ENCODE data around the gene ING4. TPM values are rescaled to one million over a fixed set of nuclear protein-coding genes. Genes with fewer than 3 reads are reported as not detected.

The ING4 gene
- total RNA-seq, 3 donors from 2014 or later (not counting 1 experiment from before 2014, with no cell fraction given): 29.9 to 40.9 (median 30.2) TPM

DNA sequence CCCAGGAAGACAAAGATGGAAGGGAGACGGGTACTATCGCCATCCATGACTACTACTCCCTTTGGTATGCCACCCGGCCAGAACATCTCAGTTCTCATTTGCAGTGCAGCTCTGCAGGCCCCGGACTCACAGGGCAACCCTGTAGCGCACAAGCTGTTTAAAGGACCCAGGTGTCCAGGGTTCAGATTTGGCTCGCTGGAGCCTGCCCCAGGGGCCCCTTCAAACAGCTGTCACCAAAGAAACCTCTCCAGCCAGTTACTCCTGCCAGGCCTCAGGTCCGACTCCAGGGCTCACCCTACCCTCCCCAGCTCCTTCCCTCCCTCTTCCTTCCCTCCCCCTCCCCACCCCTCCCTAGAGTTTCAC, 50.3 kb downstream of the ING4 start:
- H3K4me3 ChIP-seq (ENCODE audit: low read length): no peak overlapping the region
- no peaks in the 10 kb centered on the region for H3K9me3 ChIP-seq (ENCODE audit: control insufficient read depth, insufficient read depth, low read length)
- H3K27me3 ChIP-seq (ENCODE audit: control insufficient read depth, insufficient read depth, low read length): no peaks in the 10 kb centered on the region
- ATAC-seq (no peak), DNase-seq (no peak)
- peak overlapping the region; percentile 90 to 94 for H3K27ac Mint-ChIP-seq
- peaks cover 42% of the 10 kb centered on the region for H3K4me1 ChIP-seq (ENCODE audit: control insufficient read depth, insufficient read depth, low read length)
- intact Hi-C loops (cut with micrococcal nuclease): loop anchor here (1.0 kb wide), 1 partner anchor 51 kb away; the partner anchor contains the start of gene ING4
- H3K4me3 Mint-ChIP-seq: peak overlapping the region; percentile 61
- no peaks in the 10 kb centered on the region for H3K36me3 Mint-ChIP-seq
- no peaks in the 10 kb centered on the region for H3K27me3 Mint-ChIP-seq (ENCODE audit: low read depth in 2 of 2)
- 35% methylated on average over 7 of the region's 7 CpGs for WGBS (ENCODE audit: insufficient coverage)
- H3K9me3 Mint-ChIP-seq: no peaks in the 10 kb centered on the region
- peaks cover 21 to 42% of the 10 kb centered on the region in 2 donors for H3K4me1 Mint-ChIP-seq
- TF ChIP-seq, protein P1, sequence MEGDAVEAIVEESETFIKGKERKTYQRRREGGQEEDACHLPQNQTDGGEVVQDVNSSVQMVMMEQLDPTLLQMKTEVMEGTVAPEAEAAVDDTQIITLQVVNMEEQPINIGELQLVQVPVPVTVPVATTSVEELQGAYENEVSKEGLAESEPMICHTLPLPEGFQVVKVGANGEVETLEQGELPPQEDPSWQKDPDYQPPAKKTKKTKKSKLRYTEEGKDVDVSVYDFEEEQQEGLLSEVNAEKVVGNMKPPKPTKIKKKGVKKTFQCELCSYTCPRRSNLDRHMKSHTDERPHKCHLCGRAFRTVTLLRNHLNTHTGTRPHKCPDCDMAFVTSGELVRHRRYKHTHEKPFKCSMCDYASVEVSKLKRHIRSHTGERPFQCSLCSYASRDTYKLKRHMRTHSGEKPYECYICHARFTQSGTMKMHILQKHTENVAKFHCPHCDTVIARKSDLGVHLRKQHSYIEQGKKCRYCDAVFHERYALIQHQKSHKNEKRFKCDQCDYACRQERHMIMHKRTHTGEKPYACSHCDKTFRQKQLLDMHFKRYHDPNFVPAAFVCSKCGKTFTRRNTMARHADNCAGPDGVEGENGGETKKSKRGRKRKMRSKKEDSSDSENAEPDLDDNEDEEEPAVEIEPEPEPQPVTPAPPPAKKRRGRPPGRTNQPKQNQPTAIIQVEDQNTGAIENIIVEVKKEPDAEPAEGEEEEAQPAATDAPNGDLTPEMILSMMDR (IDR thresholded peaks at IDR 0.05): no peak
- H3K27ac ChIP-seq (ENCODE audit: low read length): peak overlapping the region; percentile 83
- no peaks in the 10 kb centered on the region for H3K36me3 ChIP-seq (ENCODE audit: control insufficient read depth, insufficient read depth, low read length)

DNA sequence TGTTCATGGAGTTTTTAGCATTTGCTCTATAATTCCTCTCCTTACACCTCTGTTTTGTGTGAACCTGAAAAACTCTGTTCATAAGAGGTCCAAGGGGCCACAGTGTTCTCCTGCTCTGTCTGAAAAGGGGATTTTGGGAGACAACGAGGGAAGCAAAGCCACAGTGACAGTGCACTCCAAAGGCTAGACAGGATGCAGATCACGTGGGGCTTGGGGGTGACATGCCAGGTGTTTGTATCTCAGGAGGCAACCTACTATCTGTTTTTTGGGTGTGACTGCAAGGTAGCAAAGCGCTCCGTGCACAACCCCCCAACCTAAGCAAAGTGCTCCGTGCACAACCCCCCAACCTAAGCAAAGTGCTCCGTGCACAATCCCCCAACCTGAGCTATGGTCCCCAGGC, 50.7 kb downstream of the ING4 start:
- Mint-ChIP-seq H3K27me3 (ENCODE audit: low read depth in 2 of 2) (no peaks in the 10 kb centered on the region), H3K4me1 (peaks cover 21 to 40% of the 10 kb centered on the region in 2 donors), H3K27ac (peak overlapping the region; percentile 90 to 94), H3K4me3 (peak overlapping the region; percentile 61), H3K9me3 (no peaks in the 10 kb centered on the region), H3K36me3 (no peaks in the 10 kb centered on the region)
- ATAC-seq (no peak), DNase-seq (peak in 1 of 2 donors; percentile 71)
- Histone ChIP-seq H3K4me3 (ENCODE audit: low read length) (no peak overlapping the region), H3K9me3 (ENCODE audit: control insufficient read depth, insufficient read depth, low read length) (no peaks in the 10 kb centered on the region), H3K27ac (ENCODE audit: low read length) (no peak overlapping the region), H3K4me1 (ENCODE audit: control insufficient read depth, insufficient read depth, low read length) (peaks cover 43% of the 10 kb centered on the region), H3K27me3 (ENCODE audit: control insufficient read depth, insufficient read depth, low read length) (no peaks in the 10 kb centered on the region), H3K36me3 (ENCODE audit: control insufficient read depth, insufficient read depth, low read length) (no peaks in the 10 kb centered on the region)
- intact Hi-C loops (cut with micrococcal nuclease): no loop called here
- TF ChIP-seq, protein P1 (IDR thresholded peaks at IDR 0.05): no peak
- 50% methylated on average over 6 of the region's 6 CpGs for WGBS (ENCODE audit: insufficient coverage)

DNA sequence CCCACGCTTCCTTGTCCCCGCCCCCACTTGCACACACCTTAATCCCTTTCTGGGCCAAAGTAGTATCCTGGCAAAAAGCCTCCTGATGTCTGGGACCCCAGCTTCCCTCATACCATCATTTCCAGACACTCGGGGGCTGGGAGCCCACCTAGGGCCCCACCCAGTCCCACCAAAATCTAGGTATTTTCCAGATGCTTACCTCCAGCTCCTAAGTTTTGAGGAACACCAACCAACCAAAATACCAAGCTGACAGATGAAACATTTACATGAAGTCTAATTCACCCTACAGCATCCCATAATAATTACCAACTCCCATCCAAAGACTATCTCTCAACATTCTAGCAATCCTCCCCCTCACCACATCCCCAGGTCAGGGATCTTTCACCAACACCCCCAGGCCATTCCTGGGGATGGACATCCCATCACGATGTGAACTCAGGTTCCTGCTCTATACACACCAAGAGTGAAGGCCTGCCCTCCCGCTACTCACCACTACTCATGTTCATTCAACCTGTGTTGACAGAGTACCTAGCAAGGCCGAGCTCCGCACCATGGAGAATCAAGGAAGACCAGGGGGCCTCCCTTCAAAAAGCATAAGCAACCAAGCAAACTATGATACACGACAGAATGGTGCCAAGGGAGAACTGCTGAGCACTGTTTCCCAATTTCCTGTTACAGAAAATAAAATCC, 54.2 kb downstream of the ING4 start:
- peak overlapping the region; percentile 97 for H3K27ac ChIP-seq (ENCODE audit: low read length)
- TF ChIP-seq, protein P1 (IDR thresholded peaks at IDR 0.05): no peak
- intact Hi-C loops (cut with micrococcal nuclease): loop anchor here (1.0 to 5.0 kb wide), 7 partner anchors 41 to 271 kb away; partner anchors contain the start of genes GAPDH, ING4, MLF2 and NOP2
- peak in 1 of 2 donors; percentile 58 for DNase-seq
- H3K36me3 ChIP-seq (ENCODE audit: control insufficient read depth, insufficient read depth, low read length): no peaks in the 10 kb centered on the region
- H3K4me1 Mint-ChIP-seq: peaks cover 34 to 53% of the 10 kb centered on the region in 2 donors
- no peaks in the 10 kb centered on the region for H3K36me3 Mint-ChIP-seq
- H3K9me3 Mint-ChIP-seq: no peaks in the 10 kb centered on the region
- ATAC-seq: no peak
- H3K27ac Mint-ChIP-seq: no peak overlapping the region
- no peak overlapping the region for H3K4me3 ChIP-seq (ENCODE audit: low read length)
- WGBS (ENCODE audit: insufficient coverage): 66% methylated on average over 8 of the region's 8 CpGs
- peaks cover 59% of the 10 kb centered on the region for H3K4me1 ChIP-seq (ENCODE audit: control insufficient read depth, insufficient read depth, low read length)
- no peaks in the 10 kb centered on the region for H3K9me3 ChIP-seq (ENCODE audit: control insufficient read depth, insufficient read depth, low read length)
- H3K27me3 Mint-ChIP-seq (ENCODE audit: low read depth in 2 of 2): no peaks in the 10 kb centered on the region
- H3K4me3 Mint-ChIP-seq: no peak overlapping the region
- no peaks in the 10 kb centered on the region for H3K27me3 ChIP-seq (ENCODE audit: control insufficient read depth, insufficient read depth, low read length)

Data from natural killer cell (primary cell).